Measurements from ENCODE around the gene MRPL37.

Gene MRPL37

DNA sequence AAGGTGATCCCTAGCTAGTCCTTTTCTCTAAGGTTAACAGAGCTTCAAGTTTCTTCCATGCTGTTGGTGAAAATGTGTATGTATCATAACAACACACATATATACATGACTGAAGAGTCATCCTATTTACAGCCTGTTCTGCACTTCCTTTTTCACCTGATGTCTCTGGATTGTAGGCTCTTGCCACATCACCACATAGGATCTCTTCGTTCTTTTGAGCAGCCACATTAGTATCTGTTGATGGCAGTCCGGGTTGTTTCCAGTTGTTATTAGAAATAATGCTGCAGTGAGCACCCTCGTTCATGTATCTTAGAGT is 19.7 kb downstream of the MRPL37 start:
- Histone ChIP-seq H3K36me3 (replicated peaks) (peaks cover 46% of the 10 kb centered on the region), H3K4me1 (no peaks in the 10 kb centered on the region), H3K4me3 (no peak overlapping the region), H3K27me3 (ENCODE audit: low read depth) (no peaks in the 10 kb centered on the region), H3K9me3 (no peaks in the 10 kb centered on the region)
- no peak for DNase-seq (ENCODE audit: low spot score in 2 of 2)
- in situ Hi-C loops (cut with MboI; ENCODE audit: low sequenced_read_pairs) = no loop called here

DNA sequence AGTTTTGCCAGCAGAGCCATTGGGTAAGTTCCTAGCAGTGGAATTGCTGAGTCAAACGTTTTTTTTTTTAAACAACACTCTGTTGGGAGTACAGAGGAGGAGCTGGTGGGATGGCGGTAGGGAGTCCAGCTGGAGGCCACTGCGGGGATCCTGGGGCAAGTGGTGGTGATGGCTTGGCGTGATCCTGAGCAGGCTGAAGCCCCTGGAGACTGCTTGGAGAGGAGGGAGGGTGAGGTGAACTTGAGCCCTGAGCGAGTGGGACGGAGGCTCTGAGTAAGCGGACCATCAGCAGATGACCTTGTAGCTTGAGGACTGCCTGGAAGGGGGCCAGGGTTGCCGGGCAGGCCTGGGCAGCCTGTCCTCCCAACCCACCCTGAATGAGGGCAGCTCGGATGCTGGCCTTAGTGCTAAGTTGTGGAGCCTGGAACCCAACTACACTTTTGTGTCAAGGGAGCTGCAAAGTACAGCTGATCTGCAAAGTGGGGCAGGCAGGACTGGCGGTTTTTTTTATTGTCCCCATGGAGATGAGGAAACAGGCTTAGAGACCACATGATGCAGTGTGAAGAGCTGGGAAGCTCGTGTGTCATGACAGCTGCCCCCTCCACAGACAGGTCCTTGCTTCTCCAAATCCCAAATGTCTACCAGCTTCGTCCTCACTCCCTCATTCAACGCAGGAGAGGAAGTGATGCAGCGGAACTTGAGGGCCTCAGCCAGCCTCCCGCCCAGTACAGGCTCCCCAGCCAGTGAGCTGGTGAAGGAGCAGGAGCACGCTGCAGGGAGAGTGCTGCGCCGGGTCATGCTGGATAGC is 20.2 kb downstream of the MRPL37 start:
- in situ Hi-C loops (cut with MboI; ENCODE audit: low sequenced_read_pairs) = no loop called here
- no peaks in the 10 kb centered on the region for H3K4me1 ChIP-seq
- H3K9me3 ChIP-seq = no peaks in the 10 kb centered on the region

DNA sequence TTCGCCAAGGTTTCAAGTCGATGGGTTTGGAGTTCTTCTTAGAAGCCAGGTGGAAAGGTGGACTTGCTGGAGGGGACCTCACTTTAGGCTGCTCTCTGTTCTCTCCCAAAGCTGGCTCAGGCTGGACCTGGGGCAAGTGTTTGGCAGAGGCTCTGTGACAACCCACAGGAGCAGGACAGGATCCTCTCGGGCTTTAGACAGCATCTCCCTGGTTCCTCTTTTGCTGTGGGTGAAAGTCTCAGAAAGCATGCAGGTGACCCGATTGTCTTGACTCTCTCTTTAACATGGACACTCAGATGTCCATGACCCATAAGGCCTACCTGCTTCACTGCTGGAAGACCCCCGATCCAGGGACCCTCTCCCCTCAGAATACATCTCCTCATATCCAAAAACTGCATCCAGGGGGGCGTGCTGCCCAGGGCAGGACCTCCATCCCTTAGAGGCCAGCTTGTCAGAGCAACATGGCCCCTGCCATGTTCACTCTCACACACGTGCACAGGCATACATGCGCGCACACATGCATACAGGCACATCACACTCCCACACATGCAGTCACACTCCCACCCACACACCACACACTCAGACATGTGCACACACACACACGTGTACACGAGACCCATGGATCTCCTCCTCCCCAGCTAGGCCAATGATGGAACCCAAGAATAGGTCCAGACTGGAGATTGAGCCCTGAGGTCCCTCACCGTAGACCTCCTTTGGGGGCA is 21.3 kb downstream of the MRPL37 start:
- Histone ChIP-seq H3K36me3 (replicated peaks) (peaks cover 29% of the 10 kb centered on the region), H3K4me1 (no peaks in the 10 kb centered on the region), H3K27me3 (ENCODE audit: low read depth) (no peaks in the 10 kb centered on the region), H3K9me3 (no peaks in the 10 kb centered on the region), H3K4me3 (no peak overlapping the region)
- no peak for DNase-seq (ENCODE audit: low spot score in 2 of 2)
- in situ Hi-C loops (cut with MboI; ENCODE audit: low sequenced_read_pairs) = no loop called here

More for the DNA sequence above, 20.2 kb downstream of the MRPL37 start:
- peaks cover 40% of the 10 kb centered on the region for H3K36me3 ChIP-seq (replicated peaks)
- no peak overlapping the region for H3K4me3 ChIP-seq
- DNase-seq (ENCODE audit: low spot score in 2 of 2) = no peak
- H3K27me3 ChIP-seq (ENCODE audit: low read depth) = no peaks in the 10 kb centered on the region

- Histone ChIP-seq H3K36me3 (replicated peaks) (peaks cover 22% of the 10 kb centered on the region), H3K27me3 (ENCODE audit: low read depth) (no peaks in the 10 kb centered on the region), H3K4me3 (no peak overlapping the region), H3K9me3 (no peaks in the 10 kb centered on the region), H3K4me1 (no peaks in the 10 kb centered on the region)
- DNase-seq (ENCODE audit: low spot score in 2 of 2) = peak in 1 of 2 experiments; percentile 34
- in situ Hi-C loops (cut with MboI; ENCODE audit: low sequenced_read_pairs) = no loop called here
These were observed 22.0 kb downstream of the MRPL37 start for GRCh38 chr1:54221867-54222484.

DNA sequence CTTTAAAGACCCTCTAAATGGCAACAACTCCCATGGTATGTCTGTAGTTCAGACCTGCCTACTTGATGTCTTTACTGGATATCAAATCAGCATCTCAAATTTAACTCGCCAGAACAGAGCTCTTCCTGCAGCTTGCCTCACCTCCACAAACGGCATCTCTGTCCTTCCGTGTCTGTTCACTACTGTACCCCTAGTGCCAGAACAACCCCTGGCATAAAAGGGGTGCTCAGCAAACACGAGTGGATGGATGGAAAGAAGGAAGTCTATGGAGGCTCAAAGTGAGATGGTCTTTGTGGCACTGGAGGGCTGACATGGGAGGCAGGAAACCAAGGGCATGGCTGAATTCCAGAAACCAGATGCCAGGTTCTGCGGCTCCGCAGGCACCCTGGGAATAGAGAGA is 22.7 kb downstream of the MRPL37 start:
- no peaks in the 10 kb centered on the region for H3K9me3 ChIP-seq
- H3K27me3 ChIP-seq (ENCODE audit: low read depth) = no peaks in the 10 kb centered on the region
- peaks cover 15% of the 10 kb centered on the region for H3K36me3 ChIP-seq (replicated peaks)
- no peak for DNase-seq (ENCODE audit: low spot score in 2 of 2)
- no peak overlapping the region for H3K4me3 ChIP-seq
- H3K4me1 ChIP-seq = no peaks in the 10 kb centered on the region
- in situ Hi-C loops (cut with MboI; ENCODE audit: low sequenced_read_pairs) = no loop called here

DNA sequence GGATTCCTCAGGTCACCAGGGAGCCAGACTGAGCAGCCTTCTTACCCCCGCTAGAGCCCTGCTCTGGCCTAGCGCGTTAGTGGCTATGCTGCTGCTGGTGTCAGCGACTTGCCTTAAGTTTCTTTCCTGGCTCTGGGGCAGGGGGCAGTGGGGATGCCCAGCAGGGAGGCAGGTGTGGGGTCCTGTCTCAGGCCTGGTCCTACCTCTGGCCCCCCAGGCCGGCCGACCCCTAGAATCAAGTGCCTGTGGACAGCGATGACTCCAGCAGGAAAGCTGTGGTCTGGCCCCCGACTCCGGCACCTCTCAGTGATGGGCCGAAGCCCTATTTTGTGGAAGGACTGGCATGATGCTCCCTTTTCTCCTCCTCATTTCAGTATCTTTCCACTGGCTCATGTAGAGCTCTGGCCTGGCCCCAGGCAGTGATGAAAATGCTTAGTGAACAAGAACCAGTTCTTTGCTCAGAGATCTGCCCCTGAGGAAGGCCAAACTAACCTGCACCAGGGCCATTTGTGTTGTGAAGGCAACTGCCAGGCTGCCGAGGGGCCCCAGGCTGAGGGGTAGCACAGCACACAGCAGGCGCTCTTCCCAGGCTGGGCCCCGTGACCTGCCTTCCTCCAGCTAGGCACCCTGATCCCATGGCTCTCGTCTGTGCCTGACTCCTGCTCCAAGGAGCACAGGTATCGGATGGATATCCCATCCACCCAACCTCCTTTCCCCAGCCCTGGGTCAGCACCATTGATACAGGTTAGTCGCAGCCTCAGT is 23.7 kb downstream of the MRPL37 start:
- Histone ChIP-seq H3K9me3 (no peaks in the 10 kb centered on the region), H3K4me1 (no peaks in the 10 kb centered on the region), H3K4me3 (no peak overlapping the region), H3K27me3 (ENCODE audit: low read depth) (no peaks in the 10 kb centered on the region), H3K36me3 (replicated peaks) (peaks cover 6% of the 10 kb centered on the region)
- no peak for DNase-seq (ENCODE audit: low spot score in 2 of 2)
- in situ Hi-C loops (cut with MboI; ENCODE audit: low sequenced_read_pairs) = no loop called here

DNA sequence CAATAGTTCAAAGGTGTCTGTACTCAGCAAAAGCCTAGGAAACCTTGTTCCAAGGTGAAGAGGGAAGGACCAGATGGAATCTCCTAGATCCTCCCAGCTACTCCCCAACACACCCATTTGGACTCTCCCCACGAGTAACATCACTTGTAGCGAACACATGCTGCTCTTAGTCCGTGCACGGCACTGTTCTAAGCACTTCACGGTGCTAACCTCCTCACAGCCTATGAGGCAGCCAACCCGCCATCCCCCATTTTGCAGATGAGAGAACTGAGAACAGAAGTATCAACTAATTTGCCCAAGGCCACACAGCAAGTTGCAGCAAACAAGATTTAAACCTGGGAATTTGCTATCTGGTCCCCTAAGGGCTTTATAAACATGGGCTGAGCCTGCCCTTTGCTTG is 24.3 kb downstream of the MRPL37 start:
- H3K9me3 ChIP-seq = no peaks in the 10 kb centered on the region
- DNase-seq (ENCODE audit: low spot score in 2 of 2) = no peak
- in situ Hi-C loops (cut with MboI; ENCODE audit: low sequenced_read_pairs) = no loop called here
- no peak overlapping the region for H3K4me3 ChIP-seq
- no peaks in the 10 kb centered on the region; the same call in none of the 2 replicates for H3K36me3 ChIP-seq (replicated peaks)
- no peaks in the 10 kb centered on the region for H3K27me3 ChIP-seq (ENCODE audit: low read depth)
- H3K4me1 ChIP-seq = no peaks in the 10 kb centered on the region

- in situ Hi-C loops (cut with MboI; ENCODE audit: low sequenced_read_pairs) = no loop called here
- Histone ChIP-seq H3K9me3 (no peaks in the 10 kb centered on the region), H3K4me1 (no peaks in the 10 kb centered on the region), H3K4me3 (no peak overlapping the region), H3K36me3 (replicated peaks) (no peaks in the 10 kb centered on the region), H3K27me3 (ENCODE audit: low read depth) (no peaks in the 10 kb centered on the region)
- no peak for DNase-seq (ENCODE audit: low spot score in 2 of 2)
These were observed 25.4 kb downstream of the MRPL37 start for GRCh38 chr1:54225378-54225777.

- H3K27me3 ChIP-seq (ENCODE audit: low read depth) = no peaks in the 10 kb centered on the region
- no peaks in the 10 kb centered on the region for H3K36me3 ChIP-seq (replicated peaks)
- H3K9me3 ChIP-seq = no peaks in the 10 kb centered on the region
- H3K4me1 ChIP-seq = no peaks in the 10 kb centered on the region
- DNase-seq (ENCODE audit: low spot score in 2 of 2) = no peak
- H3K4me3 ChIP-seq = no peak overlapping the region
- in situ Hi-C loops (cut with MboI; ENCODE audit: low sequenced_read_pairs) = no loop called here
These were observed 26.1 kb downstream of the MRPL37 start for GRCh38 chr1:54225986-54226559.

GRCh38 chr1:54227091-54227602 is 27.2 kb downstream of the MRPL37 start:
- Histone ChIP-seq H3K4me3 (no peak overlapping the region), H3K36me3 (replicated peaks) (no peaks in the 10 kb centered on the region), H3K9me3 (no peaks in the 10 kb centered on the region), H3K4me1 (no peaks in the 10 kb centered on the region), H3K27me3 (ENCODE audit: low read depth) (no peaks in the 10 kb centered on the region)
- no peak for DNase-seq (ENCODE audit: low spot score in 2 of 2)
- in situ Hi-C loops (cut with MboI; ENCODE audit: low sequenced_read_pairs) = no loop called here

DNA sequence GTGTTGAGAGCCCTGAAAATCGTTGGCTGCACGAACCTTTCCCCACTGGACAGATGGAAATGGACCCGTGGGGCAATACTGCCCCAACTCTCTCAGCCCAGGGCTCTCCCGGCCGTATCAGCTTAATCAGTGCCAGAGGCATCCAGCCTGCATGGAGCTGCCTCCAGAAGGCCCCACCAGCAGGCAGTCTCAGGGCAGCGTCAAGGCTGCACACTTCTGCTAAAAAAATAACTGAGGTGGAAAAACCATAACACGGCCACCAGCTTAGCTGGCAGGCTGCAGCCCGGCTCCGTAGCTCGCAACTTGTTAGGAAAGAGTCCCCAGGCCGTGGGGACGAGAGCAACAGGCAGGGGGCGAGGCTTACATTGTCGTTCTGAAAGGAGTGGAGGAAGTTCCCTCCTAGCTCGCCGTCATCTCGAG is 27.9 kb downstream of the MRPL37 start:
- Histone ChIP-seq H3K4me1 (no peaks in the 10 kb centered on the region), H3K4me3 (no peak overlapping the region), H3K27me3 (ENCODE audit: low read depth) (no peaks in the 10 kb centered on the region), H3K36me3 (replicated peaks) (no peaks in the 10 kb centered on the region), H3K9me3 (no peaks in the 10 kb centered on the region)
- no peak for DNase-seq (ENCODE audit: low spot score in 2 of 2)
- in situ Hi-C loops (cut with MboI; ENCODE audit: low sequenced_read_pairs) = no loop called here

DNA sequence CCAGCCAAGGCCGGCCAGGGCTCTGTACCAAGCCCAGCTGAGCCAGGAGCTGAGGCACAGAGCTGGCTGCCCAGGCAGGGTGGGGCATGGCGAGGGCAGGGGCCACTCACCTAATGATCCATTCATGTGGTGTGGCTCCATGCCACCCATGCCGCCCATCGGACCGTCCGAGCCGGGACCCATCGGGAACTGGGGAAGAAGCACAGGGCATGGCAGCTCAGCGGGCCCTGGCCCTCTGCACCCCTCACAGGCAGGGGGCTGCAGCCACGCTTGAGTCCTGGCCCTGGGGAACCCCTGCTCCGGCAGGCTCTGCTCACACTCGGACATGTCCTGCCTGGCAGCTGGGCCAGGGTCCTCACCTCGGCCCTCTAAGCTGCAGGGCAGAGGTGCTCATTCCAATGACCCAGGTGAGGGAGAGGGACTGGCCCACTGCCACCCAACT is 28.7 kb downstream of the MRPL37 start:
- no peak for DNase-seq (ENCODE audit: low spot score in 2 of 2)
- Histone ChIP-seq H3K27me3 (ENCODE audit: low read depth) (no peaks in the 10 kb centered on the region), H3K36me3 (replicated peaks) (no peaks in the 10 kb centered on the region), H3K4me3 (no peak overlapping the region), H3K4me1 (no peaks in the 10 kb centered on the region), H3K9me3 (no peaks in the 10 kb centered on the region)
- in situ Hi-C loops (cut with MboI; ENCODE audit: low sequenced_read_pairs) = no loop called here

GRCh38 chr1:54229281-54229891 is 29.4 kb downstream of the MRPL37 start:
- no peaks in the 10 kb centered on the region for H3K9me3 ChIP-seq
- H3K36me3 ChIP-seq (replicated peaks) = no peaks in the 10 kb centered on the region
- no peak overlapping the region for H3K4me3 ChIP-seq
- no peaks in the 10 kb centered on the region; the same call in 1 of the 2 replicates for H3K4me1 ChIP-seq
- in situ Hi-C loops (cut with MboI; ENCODE audit: low sequenced_read_pairs) = no loop called here
- DNase-seq (ENCODE audit: low spot score in 2 of 2) = no peak
- no peaks in the 10 kb centered on the region for H3K27me3 ChIP-seq (ENCODE audit: low read depth)
